Uterus (tissue), 4 donors: ENCODE results near the gene CYP27A1. TPM values are rescaled to one million over a fixed set of nuclear protein-coding genes. Genes with fewer than 3 reads are reported as not detected.

Experiments used
- DNase-seq, 2 donors: peaks; one replicate each; pipeline ENCODE4 v3.0.0-alpha.2; 2019 to 2020
- H3K27ac ChIP-seq, 2 donors: fragments of 200-600 bp; sonication (generic); 1 replicate in 1 of 2; 2 replicates in 1 of 2; pipeline ENCODE4 v1.5.1; 2016 to 2018
- H3K27me3 ChIP-seq, 2 donors: fragments of 200-600 bp; sonication (generic); one replicate each; pipeline ENCODE4 v1.5.1; 2018 to 2019; ENCODE audit warnings: control low read depth in 1 of 2
- H3K36me3 ChIP-seq, 2 donors: fragments of 200-600 bp; sonication (generic); one replicate each; pipeline ENCODE4 v1.5.1; 2019; ENCODE audit warnings: control low read depth in 1 of 2
- H3K4me1 ChIP-seq, 2 donors: fragments of 200-600 bp; sonication (generic); one replicate each; pipeline ENCODE4 v1.5.1; 2018 to 2019; ENCODE audit warnings: control low read depth in 1 of 2
- H3K4me3 ChIP-seq, 2 donors: fragments of 200-600 bp; sonication (generic); 1 replicate in 1 of 2; 2 replicates in 1 of 2; pipeline ENCODE4 v1.5.1; 2018 to 2019; ENCODE audit warnings: mild to moderate bottlenecking in 1 of 2
- H3K9me3 ChIP-seq, 2 donors: fragments of 200-600 bp; sonication (generic); one replicate each; pipeline ENCODE4 v1.5.1; 2019; ENCODE audit warnings: control low read depth in 1 of 2
- CTCF ChIP-seq, 4 experiments: fragments of 200-600 bp in 2 of 4; fragments of 450-650 bp in 2 of 4; sonication (generic) in 2 of 4; IDR thresholded peaks; one replicate each; pipeline ENCODE4 v1.5.1; 2016 to 2019; ENCODE audit warnings: antibody characterized with exemption in 4 of 4, mild to moderate bottlenecking in 2 of 4, moderate library complexity in 1 of 4
- POLR2A ChIP-seq, 2 donors: fragments of 450-650 bp; IDR thresholded peaks; one replicate each; pipeline ENCODE4 v1.6.1; 2016; ENCODE audit warnings: antibody characterized with exemption in 2 of 2, mild to moderate bottlenecking in 1 of 2, moderate library complexity in 1 of 2
- intact Hi-C: fragments of 100-400 bp; cut with DNase I; formaldehyde crosslinking; loops from one replicate; pipeline ENCODE4 v1.15.1; 2023; ENCODE audit warnings: low total_unique reads
- total RNA-seq, 4 donors: library from RNA; depleted of rRNA in 3 of 4; stranded (reverse); fragments of >200 nt in 3 of 4; gene quantifications; one replicate each; pipeline versions ENCODE4 v1.1.0 to v1.2.4, GENCODE V29; 2014 to 2023
- donor health status: DM: yes; HTN: yes; CAD: no.

CYP27A1 gene
- total RNA-seq, 4 donors from 2014 or later, result 4.1 to 15.7 (median 8.7) TPM

GRCh38 chr2:218782528-218782844 lies 539 bp downstream of the CYP27A1 start:
- Histone ChIP-seq H3K4me3 (peak overlapping the region; percentile 59 to 70), H3K27me3 (no peaks in the 10 kb centered on the region), H3K9me3 (no peaks in the 10 kb centered on the region), H3K36me3 (no peaks in the 10 kb centered on the region), H3K4me1 (no peaks in the 10 kb centered on the region), H3K27ac (peak overlapping the region; percentile 72 to 76)
- no peak for DNase-seq
- intact Hi-C loops, result no loop called here
- no peak for TF ChIP-seq CTCF (IDR thresholded peaks at IDR 0.05)
- no peak for TF ChIP-seq POLR2A (IDR thresholded peaks at IDR 0.05)

- Histone ChIP-seq H3K4me1 (no peaks in the 10 kb centered on the region), H3K36me3 (no peaks in the 10 kb centered on the region), H3K9me3 (no peaks in the 10 kb centered on the region), H3K27ac (no peak overlapping the region), H3K27me3 (no peaks in the 10 kb centered on the region), H3K4me3 (no peak overlapping the region)
- intact Hi-C loops, result no loop called here
- TF ChIP-seq POLR2A (IDR thresholded peaks at IDR 0.05) (no peak), CTCF (IDR thresholded peaks at IDR 0.05) (no peak)
- no peak for DNase-seq
These were observed 1.7 kb downstream of the CYP27A1 start for GRCh38 chr2:218783688-218784087.

- intact Hi-C loops, result no loop called here
These were observed 3.2 kb downstream of the CYP27A1 start for GRCh38 chr2:218785103-218785502.

GRCh38 chr2:218786133-218786532 lies 4.2 kb downstream of the CYP27A1 start:
- Histone ChIP-seq H3K9me3 (no peaks in the 10 kb centered on the region), H3K36me3 (no peaks in the 10 kb centered on the region), H3K4me3 (no peak overlapping the region), H3K27ac (no peak overlapping the region), H3K27me3 (no peaks in the 10 kb centered on the region), H3K4me1 (no peaks in the 10 kb centered on the region)
- DNase-seq, result no peak
- intact Hi-C loops, result no loop called here
- no peak for TF ChIP-seq POLR2A (IDR thresholded peaks at IDR 0.05)
- TF ChIP-seq CTCF (IDR thresholded peaks at IDR 0.05), result no peak

More at GRCh38 chr2:218785103-218785502, 3.2 kb downstream of the CYP27A1 start:
- H3K4me3 ChIP-seq, result no peak overlapping the region
- H3K27ac ChIP-seq, result no peak overlapping the region
- H3K36me3 ChIP-seq, result no peaks in the 10 kb centered on the region
- DNase-seq, result no peak
- H3K27me3 ChIP-seq, result no peaks in the 10 kb centered on the region
- TF ChIP-seq POLR2A (IDR thresholded peaks at IDR 0.05) (no peak), CTCF (IDR thresholded peaks at IDR 0.05) (no peak)
- H3K4me1 ChIP-seq, result no peaks in the 10 kb centered on the region
- H3K9me3 ChIP-seq, result no peaks in the 10 kb centered on the region

GRCh38 chr2:218788529-218789255 lies 6.7 kb downstream of the CYP27A1 start:
- no peak for DNase-seq
- TF ChIP-seq CTCF (IDR thresholded peaks at IDR 0.05) (no peak), POLR2A (IDR thresholded peaks at IDR 0.05) (no peak)

More at GRCh38 chr2:218788529-218789255, 6.7 kb downstream of the CYP27A1 start:
- intact Hi-C loops, result no loop called here
- Histone ChIP-seq H3K36me3 (no peaks in the 10 kb centered on the region), H3K4me1 (no peaks in the 10 kb centered on the region), H3K4me3 (no peak overlapping the region), H3K27me3 (no peaks in the 10 kb centered on the region), H3K9me3 (no peaks in the 10 kb centered on the region), H3K27ac (no peak overlapping the region)
